DOHH2 (cell line): ENCODE results near the gene GASK1B.

Experiments used
- H3F3A ChIP-seq: fragments of 200-600 bp; sonication (generic), shearing (Covaris generic); 2 replicates; pipeline ENCODE4 v1.6.0; 2016; ENCODE audit warnings: antibody characterized with exemption, mild to moderate bottlenecking; ENCODE audit not compliant: control insufficient read depth, insufficient read depth
- H3K27ac ChIP-seq: fragments of 200-600 bp; sonication (generic); 2 replicates; pipeline ENCODE4 v1.5.1; 2014; ENCODE audit warnings: low read depth, mild to moderate bottlenecking, low read length, moderate library complexity
- H3K27me3 ChIP-seq: fragments of 200-600 bp; sonication (generic); 2 replicates; pipeline ENCODE4 v1.6.1; 2014; ENCODE audit warnings: mild to moderate bottlenecking, low read length, mixed read lengths; ENCODE audit not compliant: control insufficient read depth
- H3K36me3 ChIP-seq: fragments of 200-600 bp; sonication (generic); 2 replicates; pipeline ENCODE4 v1.6.1; 2014; ENCODE audit warnings: mild to moderate bottlenecking, low read length, moderate library complexity, mixed read lengths; ENCODE audit not compliant: control insufficient read depth
- H3K4me1 ChIP-seq: fragments of 200-600 bp; sonication (generic); 2 replicates; pipeline ENCODE4 v1.6.1; 2014; ENCODE audit warnings: mild to moderate bottlenecking, low read length, mixed read lengths; ENCODE audit not compliant: control insufficient read depth
- H3K4me2 ChIP-seq: fragments of 200-600 bp; sonication (generic); 2 replicates; pipeline ENCODE4 v1.6.0; 2014; ENCODE audit warnings: mild to moderate bottlenecking, low read length, moderate library complexity
- H3K4me3 ChIP-seq: fragments of 200-600 bp; sonication (generic); 2 replicates; pipeline ENCODE4 v1.5.1; 2014; ENCODE audit warnings: mild to moderate bottlenecking, low read length, mixed read lengths
- H3K79me2 ChIP-seq: fragments of 200-600 bp; sonication (generic); 2 replicates; pipeline ENCODE4 v1.6.1; 2014; ENCODE audit warnings: mild to moderate bottlenecking, low read length, mixed read lengths; ENCODE audit not compliant: control insufficient read depth
- H3K9me2 ChIP-seq: fragments of 200-600 bp; sonication (generic); replicated peaks from 2 replicates; pipeline ENCODE4 v1.6.1; 2014; ENCODE audit warnings: mild to moderate bottlenecking, low read length, mixed read lengths; ENCODE audit not compliant: control insufficient read depth
- H3K9me3 ChIP-seq: fragments of 200-600 bp; sonication (generic); 2 replicates; pipeline ENCODE4 v1.6.1; 2014; ENCODE audit warnings: antibody characterized with exemption, low read length, mixed read lengths; ENCODE audit not compliant: control insufficient read depth, insufficient read depth
- H4K20me1 ChIP-seq: fragments of 200-600 bp; sonication (generic); 2 replicates; pipeline ENCODE4 v1.6.0; 2014; ENCODE audit warnings: low read depth, mild to moderate bottlenecking, antibody characterized with exemption, low read length, moderate library complexity; ENCODE audit not compliant: control insufficient read depth, insufficient read depth
- CTCF ChIP-seq: fragments of 200-600 bp; sonication (generic); IDR thresholded peaks from one replicate; pipeline ENCODE4 v1.5.1; 2014; ENCODE audit warnings: antibody characterized with exemption, mild to moderate bottlenecking, low read depth, low read length; ENCODE audit not compliant: poor library complexity, severe bottlenecking
- EZH2phosphoT487 ChIP-seq: fragments of 200-600 bp; sonication (generic); IDR thresholded peaks from 2 replicates; pipeline ENCODE4 v1.6.1; 2017; ENCODE audit warnings: borderline replicate concordance, mild to moderate bottlenecking, antibody characterized with exemption, low read length, moderate library complexity, mixed read lengths

The GASK1B gene

GRCh38 chr4:158128540-158128939 lies 44.3 kb downstream of the GASK1B start:
- no peaks in the 10 kb centered on the region for H3K9me2 ChIP-seq
- H3F3A ChIP-seq = no peaks in the 10 kb centered on the region
- H3K36me3 ChIP-seq = no peaks in the 10 kb centered on the region
- no peaks in the 10 kb centered on the region for H3K27me3 ChIP-seq
- no peak overlapping the region for H3K4me3 ChIP-seq
- no peaks in the 10 kb centered on the region for H3K9me3 ChIP-seq
- H3K27ac ChIP-seq = no peak overlapping the region
- H3K4me1 ChIP-seq = peaks cover 10% of the 10 kb centered on the region
- no peaks in the 10 kb centered on the region for H3K79me2 ChIP-seq
- TF ChIP-seq CTCF (no peak), EZH2phosphoT487 (no peak)
- no peak overlapping the region for H3K4me2 ChIP-seq
- no peaks in the 10 kb centered on the region for H4K20me1 ChIP-seq

GRCh38 chr4:158125310-158125709 lies 47.5 kb downstream of the GASK1B start:
- H3K9me3 ChIP-seq = no peaks in the 10 kb centered on the region
- no peaks in the 10 kb centered on the region for H3K79me2 ChIP-seq
- H3K27ac ChIP-seq = no peak overlapping the region
- H3K27me3 ChIP-seq = no peaks in the 10 kb centered on the region
- no peaks in the 10 kb centered on the region for H3K9me2 ChIP-seq
- H3F3A ChIP-seq = no peaks in the 10 kb centered on the region
- H3K36me3 ChIP-seq = no peaks in the 10 kb centered on the region
- no peak overlapping the region for H3K4me3 ChIP-seq
- no peaks in the 10 kb centered on the region for H3K4me1 ChIP-seq
- no peak overlapping the region for H3K4me2 ChIP-seq
- H4K20me1 ChIP-seq = no peaks in the 10 kb centered on the region
- TF ChIP-seq CTCF = no peak
- no peak for TF ChIP-seq EZH2phosphoT487
